ENCODE measurements around the gene TNFRSF1B. TPM values are rescaled to one million over a fixed set of nuclear protein-coding genes. Genes with fewer than 3 reads are reported as not detected.

Gene TNFRSF1B
- total RNA-seq, 3 donors from 2014 or later: 25.0 to 48.8 (median 35.1) TPM

DNA sequence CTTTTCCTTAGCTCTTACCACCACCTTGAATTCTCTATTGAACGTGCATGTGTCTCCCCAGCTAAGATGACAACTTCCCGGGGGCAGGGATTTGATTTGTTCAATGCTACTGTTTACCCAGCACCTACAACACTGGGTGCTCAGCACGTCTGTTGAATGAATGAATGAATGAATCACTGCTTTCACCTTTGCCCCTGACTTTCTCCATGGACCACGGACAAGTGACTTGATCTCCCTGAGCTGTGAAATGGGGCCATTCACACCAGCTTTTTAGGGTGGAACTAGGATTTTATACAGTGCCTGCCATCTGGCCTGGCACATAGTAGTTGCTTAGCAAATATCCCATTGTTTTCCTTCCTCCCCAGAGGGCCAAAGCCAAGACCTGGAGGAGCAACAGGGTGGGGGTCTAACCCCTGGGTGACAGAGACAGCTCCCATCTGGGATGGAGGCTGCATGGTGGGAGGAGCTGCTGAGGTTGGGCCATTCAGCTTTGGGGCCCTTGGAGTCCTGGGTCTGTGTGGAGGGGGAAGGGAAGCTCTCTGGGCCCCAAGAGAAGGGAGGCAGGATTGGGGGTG, 15.7 kb downstream of the TNFRSF1B start:
- Histone ChIP-seq H3K36me3 (no peaks in the 10 kb centered on the region), H3K4me3 (no peak overlapping the region), H3K27me3 (no peaks in the 10 kb centered on the region), H3K4me1 (peaks cover 7 to 15% of the 10 kb centered on the region in 2 donors), H3K9me3 (no peaks in the 10 kb centered on the region), H3K27ac (peak overlapping the region; percentile 81 to 87)
- DNase-seq (ENCODE audit: low spot score in 2 of 2): no peak
- TF ChIP-seq POLR2AphosphoS5 (IDR thresholded peaks at IDR 0.05) (no peak), POLR2A (IDR thresholded peaks at IDR 0.05) (no peak)
- TF ChIP-seq, protein P1, sequence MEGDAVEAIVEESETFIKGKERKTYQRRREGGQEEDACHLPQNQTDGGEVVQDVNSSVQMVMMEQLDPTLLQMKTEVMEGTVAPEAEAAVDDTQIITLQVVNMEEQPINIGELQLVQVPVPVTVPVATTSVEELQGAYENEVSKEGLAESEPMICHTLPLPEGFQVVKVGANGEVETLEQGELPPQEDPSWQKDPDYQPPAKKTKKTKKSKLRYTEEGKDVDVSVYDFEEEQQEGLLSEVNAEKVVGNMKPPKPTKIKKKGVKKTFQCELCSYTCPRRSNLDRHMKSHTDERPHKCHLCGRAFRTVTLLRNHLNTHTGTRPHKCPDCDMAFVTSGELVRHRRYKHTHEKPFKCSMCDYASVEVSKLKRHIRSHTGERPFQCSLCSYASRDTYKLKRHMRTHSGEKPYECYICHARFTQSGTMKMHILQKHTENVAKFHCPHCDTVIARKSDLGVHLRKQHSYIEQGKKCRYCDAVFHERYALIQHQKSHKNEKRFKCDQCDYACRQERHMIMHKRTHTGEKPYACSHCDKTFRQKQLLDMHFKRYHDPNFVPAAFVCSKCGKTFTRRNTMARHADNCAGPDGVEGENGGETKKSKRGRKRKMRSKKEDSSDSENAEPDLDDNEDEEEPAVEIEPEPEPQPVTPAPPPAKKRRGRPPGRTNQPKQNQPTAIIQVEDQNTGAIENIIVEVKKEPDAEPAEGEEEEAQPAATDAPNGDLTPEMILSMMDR (IDR thresholded peaks at IDR 0.05): no peak
- intact Hi-C loops (cut with DNase I; ENCODE audit: low total_unique reads): loop anchor here (5.0 kb wide), 1 partner anchor 1130 kb away; no protein-coding TSS in a partner anchor

DNA sequence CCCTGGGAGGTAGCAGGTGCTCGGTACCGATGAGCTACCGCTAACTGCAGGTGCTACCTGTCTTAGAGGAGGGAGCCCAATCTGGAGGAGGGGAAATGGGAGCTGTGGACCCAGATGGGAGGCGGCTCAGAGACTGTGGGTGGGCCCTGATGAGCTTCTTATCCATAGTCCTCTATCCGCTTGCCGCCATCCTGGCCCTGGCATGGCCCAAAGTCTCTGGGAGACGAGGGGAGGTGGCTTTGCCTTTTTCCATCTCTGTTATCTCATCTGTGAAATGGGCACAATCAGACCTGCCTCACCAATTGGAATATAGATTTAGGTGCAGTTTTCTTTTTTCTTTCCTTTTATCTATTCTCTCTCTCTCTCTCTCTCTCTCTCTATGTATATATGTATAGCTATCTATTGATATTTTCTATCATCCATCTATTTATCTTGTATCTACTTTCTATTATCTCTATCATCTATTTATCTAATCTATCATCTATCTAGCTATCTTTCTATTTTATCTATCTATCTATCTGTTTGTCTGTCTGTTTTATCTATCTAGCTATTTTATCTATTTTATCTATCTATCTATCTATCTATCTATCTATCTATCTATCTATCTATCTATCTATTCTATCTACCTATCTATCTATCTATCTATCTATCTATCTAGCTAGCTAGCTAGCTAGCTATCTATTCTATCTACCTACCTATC, 16.5 kb downstream of the TNFRSF1B start:
- Histone ChIP-seq H3K9me3 (no peaks in the 10 kb centered on the region), H3K27ac (peak overlapping the region; percentile 87 to 95), H3K27me3 (no peaks in the 10 kb centered on the region), H3K4me3 (no peak overlapping the region), H3K4me1 (peaks cover 7 to 15% of the 10 kb centered on the region in 2 donors), H3K36me3 (no peaks in the 10 kb centered on the region)
- DNase-seq (ENCODE audit: low spot score in 2 of 2): no peak
- TF ChIP-seq, protein P1 (IDR thresholded peaks at IDR 0.05): no peak
- TF ChIP-seq POLR2A (IDR thresholded peaks at IDR 0.05): no peak
- TF ChIP-seq POLR2AphosphoS5 (IDR thresholded peaks at IDR 0.05): no peak
- intact Hi-C loops (cut with DNase I; ENCODE audit: low total_unique reads): loop anchor here (5.0 kb wide), 1 partner anchor 1131 kb away; no protein-coding TSS in a partner anchor

DNA sequence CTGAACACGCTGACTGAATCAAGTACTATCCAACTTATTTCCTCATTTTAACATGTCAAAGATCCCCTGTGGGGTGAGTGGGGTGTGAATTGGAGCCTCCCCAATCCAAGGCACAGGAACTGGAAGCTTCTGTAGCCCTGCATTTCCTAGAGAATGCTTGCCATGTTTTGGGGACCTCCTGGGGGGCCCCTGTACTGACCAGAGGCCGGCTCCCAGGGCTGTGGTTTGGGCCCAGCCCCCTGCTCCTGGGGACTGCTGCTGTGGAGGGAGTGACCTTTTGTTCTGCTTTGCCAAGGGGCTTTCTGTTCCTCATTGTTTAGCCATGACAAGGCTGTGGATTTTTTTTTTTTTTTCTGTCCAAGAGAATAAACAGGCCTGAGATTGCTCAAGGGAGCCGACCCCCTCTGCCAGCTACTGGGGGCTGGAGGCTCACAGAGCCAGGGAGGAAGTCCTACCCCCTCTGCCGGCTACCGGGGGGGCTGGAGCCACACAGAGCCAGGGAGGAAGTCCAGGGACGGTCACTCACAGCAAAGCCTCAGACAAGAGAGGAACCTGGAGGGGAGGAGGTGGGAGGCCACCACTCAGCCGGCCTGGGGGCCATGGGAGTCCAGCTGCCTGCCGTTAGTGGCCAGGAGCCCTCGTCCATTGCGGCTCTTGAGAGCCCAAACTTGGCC, 17.4 kb downstream of the TNFRSF1B start:
- Histone ChIP-seq H3K4me1 (peaks cover 7 to 15% of the 10 kb centered on the region in 2 donors), H3K36me3 (no peaks in the 10 kb centered on the region), H3K9me3 (no peaks in the 10 kb centered on the region), H3K4me3 (peak overlapping the region in 2 of 3 donors; percentile 24 to 46), H3K27me3 (no peaks in the 10 kb centered on the region), H3K27ac (peak overlapping the region; percentile 87 to 95)
- intact Hi-C loops (cut with DNase I; ENCODE audit: low total_unique reads): loop anchor here (5.0 kb wide), 1 partner anchor 1132 kb away; no protein-coding TSS in a partner anchor
- TF ChIP-seq POLR2A (IDR thresholded peaks at IDR 0.05): no peak
- peak; percentile 58 to 90 (median 84) for TF ChIP-seq POLR2AphosphoS5 (IDR thresholded peaks at IDR 0.05)
- TF ChIP-seq, protein P1 (IDR thresholded peaks at IDR 0.05): peak in 1 of 3 donors; percentile 11
- peak; percentile 60 to 67 for DNase-seq (ENCODE audit: low spot score in 2 of 2)

DNA sequence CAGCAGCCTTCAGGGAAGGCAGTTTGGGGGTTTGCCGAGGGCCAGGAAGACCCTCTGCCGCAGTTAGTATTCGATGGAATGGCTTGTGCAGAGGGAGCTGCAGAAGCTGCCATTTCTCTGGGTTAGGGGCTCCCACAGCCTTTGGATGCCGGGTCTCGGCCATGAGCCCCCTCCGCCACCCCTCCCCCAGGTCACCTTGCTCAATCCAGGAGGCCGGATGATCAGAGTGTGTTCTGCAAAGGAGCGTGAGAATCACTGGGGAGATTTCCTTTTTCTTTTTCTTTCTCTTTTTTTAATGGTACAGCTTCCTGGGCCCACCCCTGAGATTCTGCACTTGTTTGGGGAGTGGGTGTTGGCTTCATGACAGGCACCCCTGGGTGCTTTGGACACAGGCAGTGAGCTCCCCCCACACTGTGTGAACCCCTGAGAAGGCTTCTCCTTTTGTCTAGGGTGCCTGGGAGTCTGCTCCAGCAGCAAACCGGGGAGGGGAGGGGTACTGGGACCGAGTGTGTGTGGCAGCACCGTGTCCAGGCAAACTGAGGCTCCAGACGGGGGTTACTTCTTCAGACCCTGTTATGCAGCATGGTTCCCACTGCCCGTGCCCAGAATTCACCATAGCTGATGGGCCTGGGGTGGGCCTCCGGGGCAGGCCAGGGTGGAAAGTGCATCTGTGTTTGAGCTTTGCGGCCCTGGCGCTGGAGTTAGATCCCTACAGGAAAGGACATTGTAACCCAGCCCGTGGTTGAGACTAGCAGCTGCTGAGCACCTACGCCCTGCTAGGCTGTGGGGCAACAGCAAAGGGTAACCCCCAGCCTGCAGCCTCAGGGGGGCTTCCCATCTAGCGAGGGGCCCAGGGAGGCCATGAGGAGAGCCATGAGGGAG, 18.5 kb downstream of the TNFRSF1B start:
- H3K9me3 ChIP-seq: no peaks in the 10 kb centered on the region
- intact Hi-C loops (cut with DNase I; ENCODE audit: low total_unique reads): loop anchor here (1.0 kb wide), 1 partner anchor 33 kb away; no protein-coding TSS in a partner anchor
- peak overlapping the region in 2 of 3 donors; percentile 24 to 46 for H3K4me3 ChIP-seq
- DNase-seq (ENCODE audit: low spot score in 2 of 2): no peak
- no peaks in the 10 kb centered on the region for H3K27me3 ChIP-seq
- H3K4me1 ChIP-seq: peaks cover 7 to 15% of the 10 kb centered on the region in 2 donors
- TF ChIP-seq POLR2AphosphoS5 (IDR thresholded peaks at IDR 0.05) (no peak), POLR2A (IDR thresholded peaks at IDR 0.05) (no peak)
- TF ChIP-seq, protein P1 (IDR thresholded peaks at IDR 0.05): no peak
- peak overlapping the region; percentile 87 to 95 for H3K27ac ChIP-seq
- H3K36me3 ChIP-seq: no peaks in the 10 kb centered on the region
